IPS-20b (cell line): Measurements from ENCODE around the gene DEGS2.

Experiments used
- H3K27ac ChIP-seq: one replicate; pipeline ENCODE4 v1.5.1; 2013; ENCODE audit warnings: low read length
- H3K27me3 ChIP-seq: 2 replicates; pipeline ENCODE4 v1.6.1; 2013; ENCODE audit warnings: mild to moderate bottlenecking, low read length, inconsistent platforms; ENCODE audit not compliant: insufficient read depth
- H3K36me3 ChIP-seq: 2 replicates; pipeline ENCODE4 v1.6.1; 2013; ENCODE audit warnings: low read depth, mild to moderate bottlenecking, inconsistent platforms, low read length, moderate library complexity; ENCODE audit not compliant: insufficient read depth
- H3K4me1 ChIP-seq: 2 replicates; pipeline ENCODE4 v1.6.1; 2013; ENCODE audit warnings: mild to moderate bottlenecking, control low read depth, inconsistent platforms, low read length, moderate library complexity; ENCODE audit not compliant: insufficient read depth
- H3K4me3 ChIP-seq: 2 replicates; pipeline ENCODE4 v1.5.1; 2013; ENCODE audit warnings: mild to moderate bottlenecking, low read length, inconsistent platforms
- H3K9ac ChIP-seq: 2 replicates; pipeline ENCODE4 v1.6.1; 2013; ENCODE audit warnings: low read depth, mild to moderate bottlenecking, inconsistent platforms, low read length, moderate library complexity
- H3K9me3 ChIP-seq: 2 replicates; pipeline ENCODE4 v1.6.1; 2013; ENCODE audit warnings: mild to moderate bottlenecking, low read depth, low read length, inconsistent platforms; ENCODE audit not compliant: insufficient read depth

DEGS2 gene

GRCh38 chr14:100127853-100128455 lies 31.5 kb downstream of the DEGS2 start:
- peaks cover 11% of the 10 kb centered on the region for H3K36me3 ChIP-seq
- H3K9ac ChIP-seq: no peak overlapping the region
- H3K4me3 ChIP-seq: no peak overlapping the region
- no peaks in the 10 kb centered on the region for H3K9me3 ChIP-seq
- H3K4me1 ChIP-seq: no peaks in the 10 kb centered on the region
- H3K27ac ChIP-seq: no peak overlapping the region
- no peaks in the 10 kb centered on the region for H3K27me3 ChIP-seq

- Histone ChIP-seq H3K9me3 (no peaks in the 10 kb centered on the region), H3K36me3 (peaks cover 11% of the 10 kb centered on the region), H3K9ac (no peak overlapping the region), H3K27ac (no peak overlapping the region), H3K4me3 (no peak overlapping the region), H3K4me1 (no peaks in the 10 kb centered on the region), H3K27me3 (no peaks in the 10 kb centered on the region)
Observed at GRCh38 chr14:100126401-100126800, 33.0 kb downstream of the DEGS2 start.

GRCh38 chr14:100124551-100125088 lies 34.8 kb downstream of the DEGS2 start:
- H3K9ac ChIP-seq: no peak overlapping the region
- H3K9me3 ChIP-seq: no peaks in the 10 kb centered on the region
- H3K4me1 ChIP-seq: no peaks in the 10 kb centered on the region
- H3K4me3 ChIP-seq: no peak overlapping the region
- no peaks in the 10 kb centered on the region for H3K27me3 ChIP-seq
- peaks cover 11% of the 10 kb centered on the region for H3K36me3 ChIP-seq
- H3K27ac ChIP-seq: no peak overlapping the region

GRCh38 chr14:100123618-100124017 lies 35.8 kb downstream of the DEGS2 start:
- Histone ChIP-seq H3K36me3 (peaks cover 11% of the 10 kb centered on the region), H3K27ac (no peak overlapping the region), H3K9ac (no peak overlapping the region), H3K9me3 (no peaks in the 10 kb centered on the region), H3K4me1 (no peaks in the 10 kb centered on the region), H3K4me3 (no peak overlapping the region), H3K27me3 (no peaks in the 10 kb centered on the region)

DNA sequence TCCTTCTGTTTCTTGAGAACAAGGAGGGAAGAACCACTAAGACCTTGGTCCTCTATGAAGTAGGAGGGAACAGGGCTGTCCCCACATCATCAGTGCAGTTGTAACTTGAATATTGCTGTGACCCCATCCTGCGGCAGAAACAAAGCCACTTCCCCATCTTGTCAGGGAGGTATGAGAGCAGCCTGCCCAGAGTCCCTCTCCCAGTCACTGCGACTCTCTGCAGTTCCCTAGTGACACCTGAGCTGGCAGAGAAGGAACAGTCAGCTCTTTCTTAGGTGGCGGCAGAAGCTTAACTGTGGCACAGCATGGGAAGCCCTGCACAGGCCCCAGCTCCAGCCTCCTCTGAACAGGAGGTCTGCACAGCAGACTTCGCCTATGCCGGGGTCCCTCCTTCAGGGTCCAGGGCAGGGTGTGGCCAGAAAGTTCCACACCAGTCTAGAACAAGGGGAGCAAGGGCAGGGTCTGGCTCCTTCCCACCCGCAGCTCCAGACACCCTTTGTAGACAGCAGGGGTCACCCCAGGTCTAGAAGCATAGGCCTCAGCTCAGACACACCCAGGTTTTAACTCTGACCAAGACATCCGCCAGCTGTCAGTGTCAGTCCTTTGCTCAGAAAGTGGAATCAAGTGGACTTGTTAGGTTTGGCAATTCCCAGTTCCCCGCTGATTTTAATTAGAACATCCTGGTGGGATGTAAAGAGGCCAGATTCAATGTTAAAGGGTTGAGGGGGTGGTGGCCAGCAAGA lies 36.8 kb downstream of the DEGS2 start:
- Histone ChIP-seq H3K9ac (no peak overlapping the region), H3K9me3 (no peaks in the 10 kb centered on the region), H3K4me1 (no peaks in the 10 kb centered on the region), H3K4me3 (no peak overlapping the region), H3K27ac (no peak overlapping the region), H3K36me3 (peaks cover 11% of the 10 kb centered on the region), H3K27me3 (no peaks in the 10 kb centered on the region)

DNA sequence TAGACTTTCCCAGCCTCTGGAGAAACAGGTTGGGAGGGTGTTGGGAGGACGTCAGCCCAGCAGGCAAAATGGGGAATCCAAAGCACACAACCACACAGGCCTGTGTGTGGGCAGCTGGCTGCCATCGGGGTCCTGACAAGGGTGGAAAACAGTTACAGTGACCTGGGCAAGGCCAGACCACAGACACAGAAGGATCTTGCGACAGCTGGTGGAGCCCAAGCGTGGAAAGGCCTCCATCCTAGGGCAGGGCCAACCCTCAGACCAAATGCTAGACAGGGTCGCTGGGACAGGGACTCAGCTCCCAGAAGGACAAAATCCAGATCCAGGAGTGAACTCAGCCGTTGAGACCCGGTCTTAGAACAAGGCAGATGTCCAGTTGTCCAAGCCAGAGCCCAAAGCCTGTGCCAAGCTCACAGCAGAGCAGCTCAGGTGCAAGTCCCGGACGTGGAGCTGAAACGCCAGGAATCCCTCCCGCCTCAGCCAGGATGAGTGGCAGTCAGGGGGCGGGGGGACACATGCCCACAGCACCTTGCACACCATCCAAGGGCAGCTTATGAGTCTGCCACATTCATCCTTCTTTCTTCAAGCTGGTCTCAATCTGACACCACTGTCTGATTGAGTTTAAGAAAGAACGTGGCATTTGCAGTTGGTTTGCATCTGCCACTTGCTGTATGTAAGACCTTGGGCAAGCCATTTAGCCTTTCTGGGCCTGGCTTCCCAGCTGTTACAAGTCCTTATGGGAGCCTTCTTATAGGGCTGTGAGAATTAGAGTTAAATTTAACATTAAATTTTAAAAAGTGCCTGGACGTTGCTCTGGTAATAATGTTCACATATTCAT lies 37.6 kb downstream of the DEGS2 start:
- Histone ChIP-seq H3K27me3 (no peaks in the 10 kb centered on the region), H3K36me3 (peaks cover 11% of the 10 kb centered on the region; the same call in 1 of the 2 replicates), H3K4me3 (no peak overlapping the region), H3K9ac (no peak overlapping the region), H3K27ac (no peak overlapping the region), H3K9me3 (no peaks in the 10 kb centered on the region), H3K4me1 (no peaks in the 10 kb centered on the region)

DNA sequence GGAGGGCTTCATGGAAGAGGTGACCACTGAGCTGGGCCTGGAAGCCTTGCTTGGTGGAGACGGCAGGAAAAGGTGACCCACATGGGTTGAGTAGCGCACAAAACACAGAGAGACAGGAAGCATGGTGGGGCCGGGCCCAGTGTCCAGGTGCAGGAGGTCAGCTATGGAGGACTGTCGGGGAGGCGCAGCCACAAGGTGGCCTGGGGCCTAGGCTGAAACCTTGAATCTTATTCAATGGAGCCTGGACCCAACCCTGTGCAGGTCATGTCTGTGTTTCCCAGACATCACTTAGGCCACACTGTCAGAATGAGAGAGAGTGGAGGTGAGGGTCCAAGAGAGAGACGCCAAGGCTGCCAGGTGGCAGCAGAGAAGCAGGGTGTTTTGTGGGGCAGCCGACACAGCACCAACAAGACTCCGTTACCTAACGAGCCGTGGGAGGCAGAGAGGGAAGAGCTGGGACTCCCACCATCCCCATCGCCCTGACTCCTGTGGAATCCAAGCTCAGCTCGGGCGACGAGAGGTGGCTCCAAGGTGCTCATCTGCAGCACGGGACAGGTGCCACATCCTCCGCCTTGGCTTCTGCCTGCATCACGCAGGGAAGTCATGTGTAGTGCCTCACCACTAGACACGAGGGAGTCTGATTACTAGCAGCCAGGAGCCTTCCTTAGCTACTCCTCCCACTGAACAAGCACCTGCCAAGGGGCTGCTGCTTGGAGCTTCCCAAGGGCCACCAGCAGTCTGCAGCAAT lies 38.7 kb downstream of the DEGS2 start:
- no peaks in the 10 kb centered on the region for H3K9me3 ChIP-seq
- no peaks in the 10 kb centered on the region for H3K4me1 ChIP-seq
- H3K9ac ChIP-seq: no peak overlapping the region
- H3K36me3 ChIP-seq: peaks cover 8% of the 10 kb centered on the region; the same call in 1 of the 2 replicates
- H3K4me3 ChIP-seq: no peak overlapping the region
- H3K27me3 ChIP-seq: no peaks in the 10 kb centered on the region
- H3K27ac ChIP-seq: no peak overlapping the region

GRCh38 chr14:100119251-100119650 lies 40.2 kb downstream of the DEGS2 start:
- H3K27me3 ChIP-seq: no peaks in the 10 kb centered on the region
- H3K4me1 ChIP-seq: no peaks in the 10 kb centered on the region; the same call in 1 of the 2 replicates
- no peak overlapping the region for H3K27ac ChIP-seq
- peaks cover under 1% of the 10 kb centered on the region; the same call in 1 of the 2 replicates for H3K36me3 ChIP-seq
- H3K9ac ChIP-seq: no peak overlapping the region
- H3K9me3 ChIP-seq: no peaks in the 10 kb centered on the region
- no peak overlapping the region for H3K4me3 ChIP-seq

DNA sequence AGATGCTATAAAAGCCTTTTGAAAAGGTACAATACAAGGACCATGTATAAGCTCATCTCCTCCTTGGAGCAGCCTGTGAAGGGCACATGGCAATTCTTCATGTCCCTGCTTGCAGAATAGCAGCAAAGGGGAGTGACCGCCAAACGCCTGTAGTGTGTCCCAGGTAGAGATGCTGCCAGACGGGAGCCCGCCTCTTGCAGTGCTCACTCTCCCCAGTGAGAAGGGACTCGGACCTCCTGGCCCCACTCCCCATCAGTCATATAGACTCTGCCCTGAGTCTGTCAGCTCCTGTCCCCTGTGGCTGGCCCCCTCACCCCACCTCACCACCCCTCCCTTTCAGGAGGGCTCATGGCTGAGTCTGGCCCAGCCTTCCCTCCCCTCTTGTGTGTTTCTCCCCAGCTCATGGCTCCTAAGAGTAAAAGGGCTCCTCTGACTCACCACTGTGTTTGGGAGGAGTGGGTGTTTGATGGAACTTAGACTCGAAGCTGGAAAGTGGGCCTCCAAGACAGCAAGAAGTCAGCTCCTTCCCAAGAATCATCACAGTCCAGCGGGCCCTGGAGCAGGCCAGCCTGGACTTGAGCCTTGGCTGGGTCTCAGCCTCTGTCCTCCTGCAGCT lies 40.9 kb downstream of the DEGS2 start:
- H3K27ac ChIP-seq: no peak overlapping the region
- H3K27me3 ChIP-seq: no peaks in the 10 kb centered on the region
- no peak overlapping the region for H3K4me3 ChIP-seq
- no peaks in the 10 kb centered on the region for H3K9me3 ChIP-seq
- no peak overlapping the region for H3K9ac ChIP-seq
- no peaks in the 10 kb centered on the region; the same call in 1 of the 2 replicates for H3K4me1 ChIP-seq
- H3K36me3 ChIP-seq: no peaks in the 10 kb centered on the region

DNA sequence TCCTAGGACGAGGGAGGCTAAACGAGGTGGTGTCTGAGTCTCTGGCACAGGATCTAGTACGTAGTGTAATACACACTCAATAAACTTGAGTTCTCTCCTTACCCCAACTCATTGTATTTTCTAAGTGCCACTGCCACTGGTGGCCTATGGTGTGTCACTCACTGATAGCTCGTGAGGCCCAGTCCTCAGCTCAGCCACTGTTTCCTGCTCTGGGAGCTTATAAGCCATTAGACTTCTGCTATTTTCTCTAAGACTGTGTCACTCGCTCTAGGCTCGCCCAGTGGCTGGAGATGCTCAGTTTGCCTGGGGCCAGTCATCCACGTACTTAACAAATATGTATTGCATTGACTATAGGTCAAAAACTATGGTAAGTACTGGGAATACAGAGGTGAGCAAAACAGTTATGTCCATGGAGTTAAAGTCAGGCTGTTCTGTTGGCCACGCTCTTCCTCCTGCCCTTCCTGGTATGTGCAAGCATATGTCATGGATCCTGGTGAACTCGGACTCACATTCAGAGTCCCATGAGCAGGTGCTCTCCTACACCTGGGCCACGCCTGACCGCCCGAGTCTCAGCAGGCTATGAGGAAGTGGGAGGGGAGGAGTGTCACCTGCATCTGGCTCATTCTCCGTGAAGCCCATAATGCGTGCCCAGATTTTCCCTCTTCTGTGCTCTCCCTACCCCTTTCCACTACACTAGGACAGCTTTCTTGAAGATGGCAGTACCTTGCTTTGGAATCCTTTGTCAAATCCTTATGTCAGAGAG lies 41.6 kb downstream of the DEGS2 start:
- H3K9ac ChIP-seq: no peak overlapping the region
- H3K4me1 ChIP-seq: no peaks in the 10 kb centered on the region; the same call in 1 of the 2 replicates
- no peak overlapping the region for H3K4me3 ChIP-seq
- H3K27me3 ChIP-seq: no peaks in the 10 kb centered on the region
- H3K36me3 ChIP-seq: no peaks in the 10 kb centered on the region
- no peaks in the 10 kb centered on the region for H3K9me3 ChIP-seq
- no peak overlapping the region for H3K27ac ChIP-seq
